Adipocyte (in vitro differentiated cells): Measurements from ENCODE around the gene NRARP.
A peak's percentile ranks its signal among the peaks of the same experiment; 100 is the strongest.

Source experiments
- DNase-seq: peaks from one replicate; pipeline ENCODE4 v3.0.0-alpha.2; 2015; ENCODE audit warnings: low read depth
- H3K27me3 ChIP-seq: replicated peaks from 2 replicates; pipeline ENCODE4 v1.7.0; 2013; ENCODE audit warnings: mild to moderate bottlenecking, low read length, moderate library complexity; ENCODE audit not compliant: control insufficient read depth, insufficient read depth
- H3K36me3 ChIP-seq: 2 replicates; pipeline ENCODE4 v1.7.0; 2013; ENCODE audit warnings: low read length, mild to moderate bottlenecking, moderate library complexity; ENCODE audit not compliant: control insufficient read depth, insufficient read depth, severe bottlenecking
- H3K4me1 ChIP-seq: 2 replicates; pipeline ENCODE4 v1.7.0; 2013; ENCODE audit warnings: mild to moderate bottlenecking, low read length, moderate library complexity; ENCODE audit not compliant: control insufficient read depth, insufficient read depth
- H3K4me3 ChIP-seq: 2 replicates; pipeline ENCODE4 v1.7.0; 2013; ENCODE audit warnings: mild to moderate bottlenecking, low read length, moderate library complexity
- H3K9ac ChIP-seq: 2 replicates; pipeline ENCODE4 v1.7.0; 2013; ENCODE audit warnings: mild to moderate bottlenecking, low read length, moderate library complexity
- H3K9me3 ChIP-seq: 2 replicates; pipeline ENCODE4 v1.7.0; 2013; ENCODE audit warnings: mild to moderate bottlenecking, low read length, moderate library complexity; ENCODE audit not compliant: control insufficient read depth

The NRARP gene

GRCh38 chr9:137320555-137321384 is 18.7 kb upstream of the NRARP start:
- no peak for DNase-seq
- Histone ChIP-seq H3K9me3 (no peaks in the 10 kb centered on the region), H3K27me3 (peaks cover 8% of the 10 kb centered on the region), H3K36me3 (no peaks in the 10 kb centered on the region), H3K4me3 (no peak overlapping the region), H3K9ac (no peak overlapping the region), H3K4me1 (peaks cover 4% of the 10 kb centered on the region)

DNA sequence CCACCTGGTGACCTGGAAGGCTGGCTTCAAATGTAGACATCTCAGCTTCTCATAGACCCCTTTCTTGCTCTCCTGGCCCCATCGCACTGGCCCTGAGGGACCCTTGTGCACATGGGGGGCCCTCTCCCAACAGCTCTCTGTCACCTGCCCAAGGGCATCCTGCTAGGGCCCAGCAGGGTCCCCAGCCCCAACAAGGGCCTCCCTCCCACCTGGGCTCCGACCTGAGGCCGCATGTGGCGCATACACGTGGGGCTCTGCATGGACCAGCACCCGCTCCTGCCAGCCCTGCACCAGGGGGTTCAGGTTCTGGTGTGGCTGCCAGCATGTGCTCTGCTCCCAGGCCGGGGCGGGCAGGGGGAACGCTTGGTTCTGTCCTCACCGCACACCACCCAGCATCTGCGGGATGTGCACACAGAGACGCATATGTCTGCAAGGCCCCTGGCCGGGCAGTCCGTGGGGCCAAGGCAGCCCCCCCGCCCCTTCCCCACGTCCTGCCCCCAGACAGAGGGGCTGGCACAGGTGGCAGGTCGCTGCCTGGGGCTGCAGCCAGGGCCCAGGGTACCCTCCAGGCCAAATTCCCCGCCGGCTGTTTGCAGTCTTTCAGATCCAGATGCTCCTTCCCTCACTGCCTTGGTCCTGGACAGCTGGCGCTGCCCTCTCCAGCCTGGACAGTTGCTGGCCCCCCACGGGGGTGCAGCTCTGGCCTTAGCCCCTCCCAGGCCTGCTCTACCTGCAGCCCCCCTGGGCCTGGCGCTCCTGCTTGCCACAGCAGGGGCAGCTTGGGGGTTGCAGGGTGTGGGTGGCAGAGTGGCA is 17.9 kb upstream of the NRARP start:
- H3K9me3 ChIP-seq, result no peaks in the 10 kb centered on the region
- DNase-seq, result no peak
- H3K36me3 ChIP-seq, result no peaks in the 10 kb centered on the region

GRCh38 chr9:137319011-137319738 is 17.1 kb upstream of the NRARP start:
- Histone ChIP-seq H3K27me3 (peaks cover 12% of the 10 kb centered on the region), H3K9me3 (no peaks in the 10 kb centered on the region), H3K9ac (peak overlapping the region; percentile 49), H3K4me3 (no peak overlapping the region), H3K4me1 (peaks cover 4% of the 10 kb centered on the region), H3K36me3 (no peaks in the 10 kb centered on the region)
- DNase-seq, result no peak

More for the DNA sequence above, 17.9 kb upstream of the NRARP start:
- no peak overlapping the region for H3K4me3 ChIP-seq
- peaks cover 4% of the 10 kb centered on the region for H3K4me1 ChIP-seq
- no peak overlapping the region for H3K9ac ChIP-seq
- peaks cover 8% of the 10 kb centered on the region for H3K27me3 ChIP-seq

- Histone ChIP-seq H3K9me3 (no peaks in the 10 kb centered on the region), H3K27me3 (peaks cover 12% of the 10 kb centered on the region), H3K36me3 (no peaks in the 10 kb centered on the region), H3K4me1 (peaks cover 4% of the 10 kb centered on the region), H3K4me3 (no peak overlapping the region), H3K9ac (peak overlapping the region; percentile 49)
- no peak for DNase-seq
Observed at GRCh38 chr9:137318602-137319001, 16.5 kb upstream of the NRARP start.

DNA sequence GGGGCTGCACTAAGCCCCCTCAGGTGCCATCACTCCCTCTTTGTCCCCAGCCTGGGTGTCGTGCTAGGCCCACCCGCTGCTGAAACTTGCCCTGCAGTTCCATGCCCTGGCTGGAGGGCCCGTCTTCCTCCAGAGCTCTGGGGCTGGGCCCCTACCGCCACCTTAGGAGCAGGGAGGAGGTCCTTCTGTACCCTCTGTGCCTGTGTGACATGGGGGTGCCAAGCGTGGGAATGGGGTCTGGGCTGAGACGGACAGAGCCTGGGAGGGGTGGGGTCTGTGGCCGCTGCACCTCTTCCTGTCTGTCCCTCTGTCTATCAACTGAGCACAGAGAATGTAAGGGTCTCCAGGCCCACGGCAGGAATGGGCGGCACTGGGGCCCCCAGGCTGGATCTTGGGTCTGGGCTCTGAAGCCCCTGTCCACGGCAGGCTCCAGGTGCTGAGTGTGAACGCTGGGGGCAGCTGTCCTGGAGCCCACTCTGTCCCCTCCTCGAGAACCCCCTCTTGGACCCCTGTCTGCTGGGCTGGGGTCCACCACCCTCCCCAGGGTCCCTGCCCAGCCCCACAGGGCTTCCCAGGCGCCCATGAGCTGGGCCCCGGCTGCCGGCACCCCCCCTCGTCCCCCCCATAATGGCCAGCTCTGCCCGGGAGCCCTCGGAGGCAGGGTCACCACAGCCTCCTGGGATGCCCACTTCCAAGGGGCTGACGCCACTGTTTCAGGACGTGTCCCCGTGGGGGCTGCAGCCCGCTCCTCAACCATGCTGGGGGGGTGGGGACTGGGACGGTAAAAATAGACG is 15.8 kb upstream of the NRARP start:
- peaks cover 12% of the 10 kb centered on the region for H3K27me3 ChIP-seq
- no peaks in the 10 kb centered on the region for H3K9me3 ChIP-seq
- DNase-seq, result no peak
- no peak overlapping the region for H3K9ac ChIP-seq
- peaks cover 4% of the 10 kb centered on the region for H3K4me1 ChIP-seq
- no peak overlapping the region for H3K4me3 ChIP-seq
- H3K36me3 ChIP-seq, result no peaks in the 10 kb centered on the region

DNA sequence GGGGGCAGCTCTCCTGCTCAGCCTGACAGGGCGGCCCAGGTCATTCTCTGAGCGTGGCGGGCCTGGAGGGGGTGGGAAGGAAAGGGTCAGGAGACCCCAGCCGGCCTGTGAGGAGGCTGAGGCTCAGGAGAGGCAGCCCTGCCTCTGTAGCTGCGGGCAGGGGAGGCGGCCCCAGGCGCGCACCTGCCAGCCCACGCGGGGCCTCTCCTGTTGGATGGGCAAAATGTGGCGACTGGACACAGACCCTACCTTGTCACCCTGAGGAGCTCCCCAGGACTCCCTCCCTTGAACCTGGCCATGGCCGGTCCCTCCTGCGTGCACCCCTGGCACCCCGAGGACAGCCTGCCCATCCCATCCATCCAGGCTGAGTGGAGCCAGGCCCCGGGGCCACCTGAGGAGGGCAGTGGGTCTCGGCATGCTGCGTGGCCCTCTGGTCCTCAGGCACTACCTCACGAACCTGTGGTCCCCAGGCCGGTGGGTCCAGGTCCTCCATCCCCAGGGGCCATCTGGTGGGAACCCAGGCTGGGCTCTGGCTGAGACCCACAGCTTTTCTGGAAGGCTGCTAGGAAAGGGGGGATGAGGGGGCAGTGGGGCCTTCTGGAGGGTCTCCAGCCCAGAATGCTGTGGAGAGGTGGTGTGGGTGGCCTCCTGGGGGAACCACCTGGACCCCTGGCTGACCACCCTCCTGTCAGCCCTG is 15.1 kb upstream of the NRARP start:
- no peak overlapping the region for H3K9ac ChIP-seq
- H3K9me3 ChIP-seq, result no peaks in the 10 kb centered on the region
- peaks cover 4% of the 10 kb centered on the region for H3K4me1 ChIP-seq
- H3K4me3 ChIP-seq, result no peak overlapping the region
- no peaks in the 10 kb centered on the region for H3K36me3 ChIP-seq
- peaks cover 12% of the 10 kb centered on the region for H3K27me3 ChIP-seq
- no peak for DNase-seq

DNA sequence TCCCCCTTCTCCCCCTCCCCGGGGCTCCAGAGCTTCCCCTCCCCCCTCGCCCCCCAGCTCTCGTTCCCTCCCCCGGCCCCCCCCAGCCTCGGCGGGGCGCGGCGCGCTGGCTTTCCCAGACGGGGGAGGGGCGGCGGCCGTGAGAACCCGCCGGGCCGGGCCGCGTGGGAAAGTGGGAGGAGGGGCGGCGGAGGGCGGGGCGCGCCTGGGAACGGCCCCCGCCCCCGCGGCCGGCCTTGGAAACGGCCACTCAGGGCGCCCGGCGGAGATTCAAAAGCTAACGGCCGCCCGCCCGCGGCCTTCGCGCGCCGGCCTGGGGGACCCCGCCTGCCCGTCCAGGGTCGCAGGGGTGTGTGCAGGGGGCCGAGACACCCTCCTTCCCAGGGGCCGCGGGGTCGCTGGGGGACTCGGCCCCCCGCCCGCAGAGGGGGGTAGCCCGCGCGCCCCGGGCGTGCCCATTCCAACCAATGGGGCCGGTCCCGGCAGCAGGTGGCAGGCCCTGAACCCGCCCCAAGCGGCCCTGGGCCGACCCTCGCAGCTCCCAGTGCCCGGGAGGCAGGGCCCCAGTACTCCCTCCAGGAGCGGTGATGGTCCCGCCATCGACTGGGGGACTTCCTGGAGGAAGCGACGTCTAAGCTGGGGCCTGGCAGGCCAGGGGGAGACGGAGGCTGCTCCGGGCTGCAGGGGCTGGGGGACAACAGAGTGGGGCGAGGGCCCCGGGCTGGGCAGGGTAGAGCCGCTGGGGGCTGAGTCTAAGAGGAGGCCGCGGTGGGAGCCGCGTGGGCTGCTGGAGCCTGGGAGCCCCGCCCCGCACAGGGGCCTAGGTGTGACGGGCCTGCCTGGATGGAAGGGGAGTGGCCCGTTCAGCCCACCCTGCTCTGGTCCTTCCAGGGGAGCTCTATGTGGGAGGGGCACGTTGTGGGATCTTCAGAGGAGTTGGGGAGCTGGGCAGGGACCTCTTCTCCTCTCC is 14.2 kb upstream of the NRARP start:
- H3K9ac ChIP-seq, result no peak overlapping the region
- no peaks in the 10 kb centered on the region for H3K9me3 ChIP-seq
- H3K4me3 ChIP-seq, result no peak overlapping the region
- peak; percentile 55 for DNase-seq
- no peaks in the 10 kb centered on the region for H3K36me3 ChIP-seq
- H3K27me3 ChIP-seq, result peaks cover 12% of the 10 kb centered on the region
- H3K4me1 ChIP-seq, result peaks cover 4% of the 10 kb centered on the region

- Histone ChIP-seq H3K27me3 (peaks cover 11% of the 10 kb centered on the region), H3K9ac (no peak overlapping the region), H3K9me3 (no peaks in the 10 kb centered on the region), H3K36me3 (no peaks in the 10 kb centered on the region), H3K4me3 (no peak overlapping the region), H3K4me1 (peaks cover 4% of the 10 kb centered on the region)
- DNase-seq, result no peak
Observed at GRCh38 chr9:137315581-137316011, 13.5 kb upstream of the NRARP start.

- Histone ChIP-seq H3K4me1 (peaks cover 4% of the 10 kb centered on the region), H3K9me3 (no peaks in the 10 kb centered on the region), H3K4me3 (no peak overlapping the region), H3K27me3 (peaks cover 10% of the 10 kb centered on the region), H3K36me3 (no peaks in the 10 kb centered on the region), H3K9ac (no peak overlapping the region)
- DNase-seq, result no peak
Observed at GRCh38 chr9:137314561-137315560, 12.8 kb upstream of the NRARP start.
